Tibial nerve (tissue), 4 donors: ENCODE measurements around the gene FNDC3A. TPM values are rescaled to one million over a fixed set of nuclear protein-coding genes. Genes with fewer than 3 reads are reported as not detected.

ENCODE experiments used
- DNase-seq, 2 donors: peaks; one replicate each; pipeline ENCODE4 v3.0.0-alpha.2; 2019; ENCODE audit warnings: low spot score in 2 of 2
- H3K27ac ChIP-seq, 4 donors: fragments of 200-600 bp; sonication (generic) in 3 of 4; one replicate each; pipeline ENCODE4 v1.5.1; 2017 to 2019; ENCODE audit warnings: mild to moderate bottlenecking in 1 of 4
- H3K27me3 ChIP-seq, 2 donors: fragments of 200-600 bp; sonication (generic) in 1 of 2; one replicate each; pipeline versions ENCODE4 v1.5.1 to v1.6.0; 2017 to 2019
- H3K36me3 ChIP-seq, 3 donors: fragments of 200-600 bp; sonication (generic); one replicate each; pipeline ENCODE4 v1.5.1; 2018 to 2019
- H3K4me1 ChIP-seq, 4 donors: fragments of 200-600 bp; sonication (generic) in 3 of 4; one replicate each; pipeline ENCODE4 v1.5.1; 2017 to 2019
- H3K4me3 ChIP-seq, 4 donors: fragments of 200-600 bp; sonication (generic) in 3 of 4; one replicate each; pipeline ENCODE4 v1.5.1; 2017 to 2019; ENCODE audit warnings: mild to moderate bottlenecking in 1 of 4, moderate library complexity in 1 of 4
- H3K9me3 ChIP-seq, 4 donors: fragments of 200-600 bp; sonication (generic) in 3 of 4; one replicate each; pipeline ENCODE4 v1.5.1; 2017 to 2019
- CTCF ChIP-seq, 5 experiments: fragments of 200-600 bp in 3 of 5; fragments of 450-650 bp in 2 of 5; sonication (generic) in 3 of 5; IDR thresholded peaks; one replicate each; pipeline ENCODE4 v1.5.1; 2016 to 2019; ENCODE audit warnings: antibody characterized with exemption in 5 of 5, mild to moderate bottlenecking in 3 of 5, moderate library complexity in 2 of 5
- EP300 ChIP-seq, 2 donors: sonication (generic); formaldehyde crosslinking; IDR thresholded peaks; one replicate each; pipeline ENCODE4 v1.6.1; 2017; ENCODE audit warnings: antibody characterized with exemption in 2 of 2, mild to moderate bottlenecking in 1 of 2
- POLR2A ChIP-seq, 2 donors: fragments of 450-650 bp; IDR thresholded peaks; one replicate each; pipeline ENCODE4 v1.6.1; 2017; ENCODE audit warnings: antibody characterized with exemption in 2 of 2, mild to moderate bottlenecking in 2 of 2, moderate library complexity in 2 of 2
- WGBS, 2 donors: methylation state at CpG; one replicate each; pipeline ENCODE4 v1.1.5; 2018; 5-methylcytosine and 5-hydroxymethylcytosine counted together
- total RNA-seq, 4 donors: library from RNA; depleted of rRNA; stranded (reverse); fragments of >200 nt; gene quantifications; one replicate each; pipeline ENCODE4 v1.1.0, GENCODE V29; 2016

FNDC3A gene
- total RNA-seq, 4 donors from 2014 or later, result 38.2 to 57.7 (median 47.0) TPM

- Histone ChIP-seq H3K4me3 (peak overlapping the region; percentile 64 to 96 (median 96)), H3K9me3 (peaks cover 0 to 6% (median 0%) of the 10 kb centered on the region in 4 donors), H3K4me1 (peaks cover 0 to 43% (median 5%) of the 10 kb centered on the region in 4 donors), H3K27ac (peak overlapping the region; percentile 99 to 100 (median 100)), H3K36me3 (no peaks in the 10 kb centered on the region), H3K27me3 (no peaks in the 10 kb centered on the region)
- peak in 1 of 2 donors; percentile 38 for DNase-seq
- WGBS, 2 donors, result 0% methylated on average over 30 to 36 of the region's 40 CpGs
- no peak for TF ChIP-seq POLR2A (IDR thresholded peaks at IDR 0.05)
- TF ChIP-seq CTCF (IDR thresholded peaks at IDR 0.05), result no peak
- no peak for TF ChIP-seq EP300 (IDR thresholded peaks at IDR 0.05)
Measured at GRCh38 chr13:48976576-48977285, 1.0 kb downstream of the FNDC3A start.

- Histone ChIP-seq H3K27ac (peak overlapping the region; percentile 99 to 100 (median 100)), H3K4me1 (peaks cover 0 to 44% (median 5%) of the 10 kb centered on the region in 4 donors), H3K9me3 (peaks cover 0 to 6% (median 0%) of the 10 kb centered on the region in 4 donors), H3K27me3 (no peaks in the 10 kb centered on the region), H3K4me3 (peak overlapping the region; percentile 64 to 96 (median 96)), H3K36me3 (no peaks in the 10 kb centered on the region)
- DNase-seq, result no peak
- TF ChIP-seq POLR2A (IDR thresholded peaks at IDR 0.05) (no peak), CTCF (IDR thresholded peaks at IDR 0.05) (no peak)
- 14% methylated on average over 3 of the region's 3 CpGs for WGBS, 2 donors
Measured at GRCh38 chr13:48977286-48977625, 1.5 kb downstream of the FNDC3A start.

GRCh38 chr13:48977973-48978372 is 2.3 kb downstream of the FNDC3A start:
- no peaks in the 10 kb centered on the region for H3K27me3 ChIP-seq
- peak overlapping the region in 3 of 4 donors; percentile 64 to 96 (median 95) for H3K4me3 ChIP-seq
- H3K36me3 ChIP-seq, result no peaks in the 10 kb centered on the region
- H3K9me3 ChIP-seq, result peaks cover 0 to 6% (median 0%) of the 10 kb centered on the region in 4 donors
- H3K4me1 ChIP-seq, result peaks cover 0 to 50% (median 5%) of the 10 kb centered on the region in 4 donors
- H3K27ac ChIP-seq, result peak overlapping the region in 2 of 4 donors; percentile 99 to 100
- no peak for DNase-seq
- TF ChIP-seq POLR2A (IDR thresholded peaks at IDR 0.05), result no peak
- TF ChIP-seq CTCF (IDR thresholded peaks at IDR 0.05), result no peak
- TF ChIP-seq EP300 (IDR thresholded peaks at IDR 0.05), result no peak
- 45 to 59% methylated on average over 3 of the region's 3 CpGs for WGBS, 2 donors

- no peak overlapping the region for H3K4me3 ChIP-seq
- H3K27me3 ChIP-seq, result no peaks in the 10 kb centered on the region
- no peaks in the 10 kb centered on the region for H3K36me3 ChIP-seq
- no peak overlapping the region for H3K27ac ChIP-seq
- peaks cover 0 to 57% (median 5%) of the 10 kb centered on the region in 4 donors for H3K4me1 ChIP-seq
- TF ChIP-seq CTCF (IDR thresholded peaks at IDR 0.05) (no peak), POLR2A (IDR thresholded peaks at IDR 0.05) (no peak), EP300 (IDR thresholded peaks at IDR 0.05) (no peak)
- no peak for DNase-seq
- H3K9me3 ChIP-seq, result no peaks in the 10 kb centered on the region
- 83 to 87% methylated on average over 2 of the region's 2 CpGs for WGBS, 2 donors
Measured at GRCh38 chr13:48978942-48979601, 3.4 kb downstream of the FNDC3A start.

- H3K36me3 ChIP-seq, result no peaks in the 10 kb centered on the region
- 75 to 80% methylated on average over 2 of the region's 2 CpGs for WGBS, 2 donors
- H3K4me1 ChIP-seq, result peaks cover 0 to 53% (median 5%) of the 10 kb centered on the region in 4 donors
- H3K27me3 ChIP-seq, result no peaks in the 10 kb centered on the region
- DNase-seq, result no peak
- no peak overlapping the region for H3K27ac ChIP-seq
- H3K4me3 ChIP-seq, result no peak overlapping the region
- H3K9me3 ChIP-seq, result no peaks in the 10 kb centered on the region
- TF ChIP-seq EP300 (IDR thresholded peaks at IDR 0.05) (no peak), CTCF (IDR thresholded peaks at IDR 0.05) (no peak), POLR2A (IDR thresholded peaks at IDR 0.05) (no peak)
Measured at GRCh38 chr13:48979892-48980291, 4.2 kb downstream of the FNDC3A start.
